K562 (cell line): ENCODE data around the gene HOXC11. TPM values are rescaled to one million over a fixed set of nuclear protein-coding genes. Genes with fewer than 3 reads are reported as not detected.
A peak's percentile ranks its signal among the peaks of the same experiment; 100 is the strongest.

Experiments used
- C11orf30 ChIP-seq: fragments of 450-650 bp; IDR thresholded peaks from 2 replicates; pipeline ENCODE4 v1.6.1; 2016; ENCODE audit warnings: low read depth, mild to moderate bottlenecking
- PRDM10 ChIP-seq: fragments of 450-650 bp; IDR thresholded peaks from 2 replicates; pipeline ENCODE4 v1.6.1; 2018; ENCODE audit not compliant: partially characterized antibody
- ZBTB43 ChIP-seq: sonication (generic); formaldehyde crosslinking; IDR thresholded peaks from 2 replicates; pipeline ENCODE4 v1.8.0; 2023; ENCODE audit warnings: mild to moderate bottlenecking, missing genetic modification reagents
- polyA plus RNA-seq, 8 experiments: library from polyadenylated mRNA; depleted of rRNA in 4 of 8; stranded (reverse) in 5 of 8; unstranded in 3 of 8; fragments of >200 nt; fragmentation: Nextera tagmentation in 2 of 8; fragmentation: Illumina TruSeq in 1 of 8; extraction: Ambion mirVana in 2 of 8; extraction: Trizol in 1 of 8; gene quantifications; 2 replicates each; pipeline versions ENCODE4 v1.2.1 to v1.2.3, GENCODE V29; 2011 to 2014; ENCODE audit warnings: inconsistent platforms in 1 of 8, missing spikeins in 1 of 8
- total RNA-seq, 7 experiments: library from RNA; depleted of rRNA in 6 of 7; stranded (reverse); fragments of >200 nt in 6 of 7; fragmentation: Illumina TruSeq in 2 of 7; extraction: Trizol in 2 of 7; gene quantifications; 2 replicates each; pipeline versions ENCODE4 v1.2.1 to v1.2.3, GENCODE V29; 2011 to 2021; ENCODE audit warnings: low replicate concordance in 1 of 7

The HOXC11 gene
- total and polyA plus RNA-seq, 9 of the 15 experiments (the other 6 are each of a cell fraction or from before 2014, with no cell fraction given), result not detected

- peak; percentile 46 for TF ChIP-seq PRDM10
- TF ChIP-seq ZBTB43 (CRISPR knock-in tag), result no peak
- peak; percentile 28 for TF ChIP-seq C11orf30
- TF ChIP-seq, all 486 proteins: peak for 7
Measured at GRCh38 chr12:54012631-54013409, 39.9 kb downstream of the HOXC11 start (continued).
